Upper lobe of right lung (tissue), 1 donor: ENCODE data around the gene HCST. TPM values are rescaled to one million over a fixed set of nuclear protein-coding genes. Genes with fewer than 3 reads are reported as not detected.
"Not testable (repeated sequence)": the region's sequence is repeated elsewhere in the genome, so short reads cannot be mapped to it uniquely, and the experiment has no call there.

ENCODE experiments used
- ATAC-seq: fragments of 200-7000 bp; cut with Tn5 transposase; one replicate; pipeline ENCODE4 v1.9.1; 2020; ENCODE audit warnings: mild to moderate bottlenecking, moderate library complexity
- DNase-seq: peaks from one replicate; pipeline ENCODE4 v3.0.0-alpha.2; 2020
- H3K27ac ChIP-seq: fragments of 200-600 bp; one replicate; pipeline ENCODE4 v1.8.0; 2022
- H3K27me3 ChIP-seq: fragments of 200-600 bp; one replicate; pipeline ENCODE4 v1.8.0; 2022; ENCODE audit warnings: mild to moderate bottlenecking
- H3K36me3 ChIP-seq: fragments of 200-600 bp; one replicate; pipeline ENCODE4 v1.8.0; 2022
- H3K4me1 ChIP-seq: fragments of 200-600 bp; one replicate; pipeline ENCODE4 v1.8.0; 2022
- H3K4me3 ChIP-seq: fragments of 200-600 bp; one replicate; pipeline ENCODE4 v1.8.0; 2022; ENCODE audit warnings: mild to moderate bottlenecking
- H3K9me3 ChIP-seq: fragments of 200-600 bp; one replicate; pipeline ENCODE4 v1.8.0; 2022
- CTCF ChIP-seq: fragments of 200-600 bp; IDR thresholded peaks from one replicate; pipeline ENCODE4 v1.8.0; 2022; ENCODE audit warnings: antibody characterized with exemption
- intact Hi-C: fragments of 100-400 bp; cut with DNase I; formaldehyde crosslinking; loops from one replicate; pipeline ENCODE4 v1.11.0; 2022
- total RNA-seq: library from RNA; stranded (reverse); fragmentation: NEBNext Ultra II Directional; extraction: Animal tissue kit (Norgen Biotek cat#: 25700); gene quantifications from one replicate; pipeline ENCODE4 v1.2.1, GENCODE V29; 2021
- donor health status: DM: no; HTN: yes; CAD: no; lungs with severe emphysema.

Gene HCST
- total RNA-seq, 1 donor from 2014 or later: 44.0 TPM

- peak within 1 kb of the TSS; percentile 65 for H3K27ac ChIP-seq
- no peaks in the 10 kb centered on the region for H3K27me3 ChIP-seq
- no peaks in the 10 kb centered on the region for H3K9me3 ChIP-seq
- intact Hi-C loops: no loop called here
- peak within 1 kb of the TSS; percentile 41 for H3K4me3 ChIP-seq
- DNase-seq (peak; percentile 81), ATAC-seq (peak; percentile 60)
- peaks cover 18% of the 10 kb centered on the region for H3K4me1 ChIP-seq
- TF ChIP-seq CTCF: no peak
- no peaks in the 10 kb centered on the region for H3K36me3 ChIP-seq
Observed at GRCh38 chr19:35908010-35908441, 5.7 kb downstream of the HCST start, which contains the start of gene TYROBP. Gene TYROBP, minus strand, starts transcription at chr19:35908295. Its CDS starts 67 bp downstream, at chr19:35908228.

- H3K4me3 ChIP-seq: peak overlapping the region; percentile 41
Observed at GRCh38 chr19:35908973-35909683, 6.8 kb downstream of the HCST start.

GRCh38 chr19:35909684-35910035 lies 7.3 kb downstream of the HCST start:
- DNase-seq (no peak), ATAC-seq (no peak)
- Histone ChIP-seq H3K27ac (peak overlapping the region; percentile 74), H3K4me1 (peaks cover 10% of the 10 kb centered on the region), H3K9me3 (no peaks in the 10 kb centered on the region), H3K36me3 (no peaks in the 10 kb centered on the region), H3K4me3 (no peak overlapping the region), H3K27me3 (no peaks in the 10 kb centered on the region)
- intact Hi-C loops: no loop called here
- TF ChIP-seq CTCF: no peak

More at GRCh38 chr19:35908973-35909683, 6.8 kb downstream of the HCST start:
- H3K27me3 ChIP-seq: no peaks in the 10 kb centered on the region
- H3K9me3 ChIP-seq: no peaks in the 10 kb centered on the region
- TF ChIP-seq CTCF: no peak
- no peaks in the 10 kb centered on the region for H3K36me3 ChIP-seq
- peaks cover 11% of the 10 kb centered on the region for H3K4me1 ChIP-seq
- intact Hi-C loops: no loop called here
- peak; percentile 92 for DNase-seq
- peak; percentile 94 for ATAC-seq
- peak overlapping the region; percentile 74 for H3K27ac ChIP-seq

GRCh38 chr19:35910355-35910754 lies 8.0 kb downstream of the HCST start:
- H3K9me3 ChIP-seq, ATAC-seq, DNase-seq, H3K27me3 ChIP-seq, H3K36me3 ChIP-seq, intact Hi-C loops, H3K4me3 ChIP-seq: not testable (repeated sequence)
- Histone ChIP-seq H3K27ac (peak overlapping the region; percentile 74), H3K4me1 (peaks cover 10% of the 10 kb centered on the region)

GRCh38 chr19:35911173-35911572 lies 8.8 kb downstream of the HCST start:
- Histone ChIP-seq H3K4me1 (peaks cover 10% of the 10 kb centered on the region), H3K9me3 (no peaks in the 10 kb centered on the region), H3K27ac (no peak overlapping the region), H3K4me3 (no peak overlapping the region), H3K36me3 (no peaks in the 10 kb centered on the region), H3K27me3 (no peaks in the 10 kb centered on the region)
- ATAC-seq (no peak), DNase-seq (no peak)
- TF ChIP-seq CTCF: no peak
- intact Hi-C loops: no loop called here

- Histone ChIP-seq H3K27ac (no peak overlapping the region), H3K27me3 (no peaks in the 10 kb centered on the region), H3K4me3 (no peak overlapping the region), H3K9me3 (no peaks in the 10 kb centered on the region), H3K4me1 (peaks cover 6% of the 10 kb centered on the region), H3K36me3 (no peaks in the 10 kb centered on the region)
- TF ChIP-seq CTCF: no peak
- no peak for ATAC-seq
- intact Hi-C loops: no loop called here
- peak; percentile 72 for DNase-seq
Observed at GRCh38 chr19:35911790-35912189, 9.5 kb downstream of the HCST start.
